Progenitor cell of endocrine pancreas (in vitro differentiated cells): Measurements from ENCODE around the gene FMO2. TPM values are rescaled to one million over a fixed set of nuclear protein-coding genes. Genes with fewer than 3 reads are reported as not detected.
"Not testable (repeated sequence)": the region's sequence is repeated elsewhere in the genome, so short reads cannot be mapped to it uniquely, and the experiment has no call there.

Experiments used
- DNase-seq: peaks from one replicate; pipeline ENCODE4 v3.0.0; 2021; ENCODE audit warnings: low spot score; ENCODE audit not compliant: unreplicated experiment
- H3K27ac Mint-ChIP-seq: 2 replicates; pipeline ENCODE4 v1.8.0; 2021; ENCODE audit warnings: mild to moderate bottlenecking, moderate library complexity, mixed read lengths
- H3K27me3 Mint-ChIP-seq: 2 replicates; pipeline ENCODE4 v1.8.0; 2021; ENCODE audit warnings: mixed read lengths
- H3K36me3 Mint-ChIP-seq: 2 replicates; pipeline ENCODE4 v1.8.0; 2022; ENCODE audit warnings: mixed read lengths; ENCODE audit not compliant: insufficient read depth
- H3K4me1 Mint-ChIP-seq: 2 replicates; pipeline ENCODE4 v1.8.0; 2021; ENCODE audit warnings: low read depth, mixed read lengths
- H3K4me3 Mint-ChIP-seq: 2 replicates; pipeline ENCODE4 v1.8.0; 2021; ENCODE audit warnings: low read depth, mild to moderate bottlenecking, moderate library complexity, mixed read lengths
- H3K9me3 Mint-ChIP-seq: 2 replicates; pipeline ENCODE4 v1.8.0; 2021; ENCODE audit warnings: low read depth, mixed read lengths
- CTCF ChIP-seq: fragments of 200-600 bp; sonication (generic); IDR thresholded peaks from one replicate; pipeline ENCODE4 v1.5.0; 2021; ENCODE audit warnings: antibody characterized with exemption, mild to moderate bottlenecking; ENCODE audit not compliant: unreplicated experiment
- total RNA-seq: library from RNA; stranded (reverse); gene quantifications from 2 replicates; pipeline ENCODE4 v1.2.1, GENCODE V29; 2021

The FMO2 gene
- total RNA-seq, 1 donor from 2014 or later: not detected

DNA sequence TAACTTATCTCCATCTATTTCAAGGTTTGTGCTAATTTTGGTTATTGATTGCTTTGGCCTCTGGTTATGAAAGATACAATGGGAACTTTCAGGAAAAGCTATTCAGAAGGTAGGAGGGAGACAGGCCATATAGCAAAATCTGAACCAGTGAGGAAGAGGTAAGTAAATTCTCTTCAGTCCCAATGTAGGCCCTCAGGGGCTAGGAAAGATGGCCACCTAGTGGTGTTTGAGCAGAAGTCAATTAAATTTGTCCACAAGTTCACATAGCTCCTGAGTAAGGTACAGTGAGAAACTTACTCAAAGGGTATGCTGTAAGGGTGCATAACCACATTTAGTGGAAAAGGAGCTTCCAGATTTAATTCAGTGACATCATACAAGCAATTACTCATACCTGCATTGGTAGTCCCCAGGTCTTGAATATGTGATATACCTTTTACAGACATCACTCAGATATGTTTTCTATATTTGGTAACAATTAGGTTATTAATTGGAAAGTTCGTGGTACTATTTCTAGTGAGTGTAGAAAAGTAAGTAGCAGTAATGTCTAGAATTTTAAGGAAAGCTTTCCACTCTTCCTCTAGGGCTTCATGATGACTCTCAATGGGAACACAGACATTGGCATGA is 41.8 kb downstream of the FMO2 start:
- no peak for DNase-seq
- TF ChIP-seq CTCF: peak; percentile 89
- no peak overlapping the region for H3K27ac Mint-ChIP-seq
- H3K4me3 Mint-ChIP-seq: no peak overlapping the region
- no peaks in the 10 kb centered on the region for H3K27me3 Mint-ChIP-seq
- peaks cover 3% of the 10 kb centered on the region for H3K9me3 Mint-ChIP-seq
- H3K36me3 Mint-ChIP-seq: no peaks in the 10 kb centered on the region
- peaks cover 16% of the 10 kb centered on the region for H3K4me1 Mint-ChIP-seq

GRCh38 chr1:171231326-171231725 is 46.2 kb downstream of the FMO2 start:
- no peak for DNase-seq
- no peaks in the 10 kb centered on the region for H3K4me1 Mint-ChIP-seq
- peaks cover 8% of the 10 kb centered on the region for H3K9me3 Mint-ChIP-seq
- no peaks in the 10 kb centered on the region for H3K36me3 Mint-ChIP-seq
- no peak overlapping the region for H3K4me3 Mint-ChIP-seq
- TF ChIP-seq CTCF: no peak
- H3K27ac Mint-ChIP-seq: no peak overlapping the region
- H3K27me3 Mint-ChIP-seq: no peaks in the 10 kb centered on the region

- H3K9me3 Mint-ChIP-seq: peaks cover 8% of the 10 kb centered on the region
- no peaks in the 10 kb centered on the region for H3K36me3 Mint-ChIP-seq
- no peak for TF ChIP-seq CTCF
- DNase-seq: no peak
- no peak overlapping the region for H3K27ac Mint-ChIP-seq
- no peak overlapping the region for H3K4me3 Mint-ChIP-seq
- no peaks in the 10 kb centered on the region for H3K27me3 Mint-ChIP-seq
- H3K4me1 Mint-ChIP-seq: no peaks in the 10 kb centered on the region
Observed at GRCh38 chr1:171233183-171233582, 48.1 kb downstream of the FMO2 start.

GRCh38 chr1:171236231-171236630 is 51.1 kb downstream of the FMO2 start:
- not testable (repeated sequence) for H3K4me1 Mint-ChIP-seq, H3K4me3 Mint-ChIP-seq, DNase-seq, H3K36me3 Mint-ChIP-seq, H3K27me3 Mint-ChIP-seq
- Mint-ChIP-seq H3K27ac (peak overlapping the region; percentile 47), H3K9me3 (peaks cover 29% of the 10 kb centered on the region)

DNA sequence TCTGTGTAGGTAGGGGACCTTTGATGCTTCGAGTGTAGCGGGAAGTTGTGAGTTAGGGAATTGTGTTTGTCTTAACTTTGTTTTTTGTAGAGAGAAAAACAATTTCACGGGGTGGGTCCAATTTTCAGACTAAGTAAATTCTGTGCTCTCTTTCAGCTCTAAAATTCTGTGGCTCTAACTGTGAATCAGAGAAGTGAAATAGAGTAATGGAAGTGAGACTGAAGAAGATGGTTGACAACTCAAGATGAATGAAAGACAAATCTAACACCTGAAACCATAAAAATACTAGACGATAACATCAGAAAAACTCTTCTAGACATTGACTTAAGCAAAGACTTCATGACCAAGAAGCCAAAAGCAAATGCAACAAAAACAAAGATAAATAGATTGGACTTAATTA is 58.8 kb downstream of the FMO2 start:
- DNase-seq: no peak
- H3K9me3 Mint-ChIP-seq: peaks cover 29% of the 10 kb centered on the region

More for the DNA sequence above, 58.8 kb downstream of the FMO2 start:
- no peaks in the 10 kb centered on the region for H3K36me3 Mint-ChIP-seq
- no peak for TF ChIP-seq CTCF
- H3K4me3 Mint-ChIP-seq: no peak overlapping the region
- H3K27ac Mint-ChIP-seq: no peak overlapping the region
- peaks cover 26% of the 10 kb centered on the region for H3K27me3 Mint-ChIP-seq
- H3K4me1 Mint-ChIP-seq: peaks cover 6% of the 10 kb centered on the region
